ENCODE measurements around the gene MYOD1. TPM values are rescaled to one million over a fixed set of nuclear protein-coding genes. Genes with fewer than 3 reads are reported as not detected.

The MYOD1 gene
- total and polyA plus RNA-seq, 2 of the 13 experiments (the other 11 are each of a cell fraction or from before 2014, with no cell fraction given): not detected

DNA sequence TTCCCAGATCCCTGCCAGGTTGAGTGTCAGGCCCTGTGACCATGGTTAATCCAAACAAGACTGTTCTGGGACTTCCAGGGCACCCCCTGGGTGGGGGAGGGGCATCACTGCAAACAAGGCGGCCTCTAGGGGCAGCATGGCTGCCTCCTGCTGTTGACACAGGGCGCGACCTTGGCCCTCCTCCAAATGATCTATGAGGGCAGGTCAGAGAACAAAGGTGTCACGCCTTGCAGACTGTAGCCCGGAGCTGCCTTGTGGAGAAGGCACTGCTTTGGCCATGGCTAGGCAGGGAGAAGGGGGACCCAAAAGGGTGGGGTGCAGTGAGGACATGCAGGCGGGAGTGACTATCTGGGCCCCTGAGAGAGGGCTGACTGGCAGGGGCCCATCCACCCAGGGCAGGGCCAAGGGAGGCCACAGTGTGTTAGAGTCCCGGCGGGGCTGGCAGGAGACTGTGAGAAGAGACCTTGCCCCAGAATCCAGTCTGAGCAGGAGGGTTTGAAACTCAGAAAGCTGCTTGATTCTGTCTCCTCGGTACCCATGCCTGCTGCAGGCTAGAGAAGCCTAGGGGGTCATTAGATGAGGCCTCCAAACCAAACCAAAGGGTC, 50.8 kb downstream of the MYOD1 start (continued):
- TF ChIP-seq, protein P1, sequence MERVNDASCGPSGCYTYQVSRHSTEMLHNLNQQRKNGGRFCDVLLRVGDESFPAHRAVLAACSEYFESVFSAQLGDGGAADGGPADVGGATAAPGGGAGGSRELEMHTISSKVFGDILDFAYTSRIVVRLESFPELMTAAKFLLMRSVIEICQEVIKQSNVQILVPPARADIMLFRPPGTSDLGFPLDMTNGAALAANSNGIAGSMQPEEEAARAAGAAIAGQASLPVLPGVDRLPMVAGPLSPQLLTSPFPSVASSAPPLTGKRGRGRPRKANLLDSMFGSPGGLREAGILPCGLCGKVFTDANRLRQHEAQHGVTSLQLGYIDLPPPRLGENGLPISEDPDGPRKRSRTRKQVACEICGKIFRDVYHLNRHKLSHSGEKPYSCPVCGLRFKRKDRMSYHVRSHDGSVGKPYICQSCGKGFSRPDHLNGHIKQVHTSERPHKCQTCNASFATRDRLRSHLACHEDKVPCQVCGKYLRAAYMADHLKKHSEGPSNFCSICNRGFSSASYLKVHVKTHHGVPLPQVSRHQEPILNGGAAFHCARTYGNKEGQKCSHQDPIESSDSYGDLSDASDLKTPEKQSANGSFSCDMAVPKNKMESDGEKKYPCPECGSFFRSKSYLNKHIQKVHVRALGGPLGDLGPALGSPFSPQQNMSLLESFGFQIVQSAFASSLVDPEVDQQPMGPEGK (CRISPR knock-in tag; IDR thresholded peaks at IDR 0.05): peak; percentile 95
- TF ChIP-seq DPF2 (CRISPR knock-in tag; IDR thresholded peaks at IDR 0.05; ENCODE audit: borderline replicate concordance, low read depth) (peak; percentile 98), ZNF607 (CRISPR knock-in tag; IDR thresholded peaks at IDR 0.05; ENCODE audit: borderline replicate concordance) (peak; percentile 93), FOSL1 (CRISPR knock-in tag; IDR thresholded peaks at IDR 0.05; ENCODE audit: borderline replicate concordance) (no peak; the same call in 1 of the 2 replicates), IKZF1 (IDR thresholded peaks at IDR 0.05) (no peak), SETDB1 (CRISPR knock-in tag; IDR thresholded peaks at IDR 0.05; ENCODE audit: borderline replicate concordance) (0 out of 2 replicates have a peak, but pooled peaks have one; percentile 36), SAFB2 (CRISPR knock-in tag; IDR thresholded peaks at IDR 0.05; ENCODE audit: borderline replicate concordance, low read depth) (0 out of 2 replicates have a peak, but pooled peaks have one; percentile 50), ZFP82 (CRISPR knock-in tag; IDR thresholded peaks at IDR 0.05; ENCODE audit: borderline replicate concordance) (no peak), NFYC (CRISPR knock-in tag; IDR thresholded peaks at IDR 0.05) (peak; percentile 44; the same call in 1 of the 2 replicates), ZNF263 (CRISPR knock-in tag; IDR thresholded peaks at IDR 0.05) (0 out of 2 replicates have a peak, but pooled peaks have one; percentile 52), KDM5B (CRISPR knock-in tag; IDR thresholded peaks at IDR 0.05; ENCODE audit: borderline replicate concordance) (peak; percentile 81; the same call in 1 of the 2 replicates), ZNF460 (CRISPR knock-in tag; IDR thresholded peaks at IDR 0.05; ENCODE audit: borderline replicate concordance) (no peak; the same call in 1 of the 2 replicates)
- TF ChIP-seq, protein P2, sequence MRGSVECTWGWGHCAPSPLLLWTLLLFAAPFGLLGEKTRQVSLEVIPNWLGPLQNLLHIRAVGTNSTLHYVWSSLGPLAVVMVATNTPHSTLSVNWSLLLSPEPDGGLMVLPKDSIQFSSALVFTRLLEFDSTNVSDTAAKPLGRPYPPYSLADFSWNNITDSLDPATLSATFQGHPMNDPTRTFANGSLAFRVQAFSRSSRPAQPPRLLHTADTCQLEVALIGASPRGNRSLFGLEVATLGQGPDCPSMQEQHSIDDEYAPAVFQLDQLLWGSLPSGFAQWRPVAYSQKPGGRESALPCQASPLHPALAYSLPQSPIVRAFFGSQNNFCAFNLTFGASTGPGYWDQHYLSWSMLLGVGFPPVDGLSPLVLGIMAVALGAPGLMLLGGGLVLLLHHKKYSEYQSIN (CRISPR knock-in tag; IDR thresholded peaks at IDR 0.05; ENCODE audit: borderline replicate concordance): no peak
- TF ChIP-seq, protein P3, sequence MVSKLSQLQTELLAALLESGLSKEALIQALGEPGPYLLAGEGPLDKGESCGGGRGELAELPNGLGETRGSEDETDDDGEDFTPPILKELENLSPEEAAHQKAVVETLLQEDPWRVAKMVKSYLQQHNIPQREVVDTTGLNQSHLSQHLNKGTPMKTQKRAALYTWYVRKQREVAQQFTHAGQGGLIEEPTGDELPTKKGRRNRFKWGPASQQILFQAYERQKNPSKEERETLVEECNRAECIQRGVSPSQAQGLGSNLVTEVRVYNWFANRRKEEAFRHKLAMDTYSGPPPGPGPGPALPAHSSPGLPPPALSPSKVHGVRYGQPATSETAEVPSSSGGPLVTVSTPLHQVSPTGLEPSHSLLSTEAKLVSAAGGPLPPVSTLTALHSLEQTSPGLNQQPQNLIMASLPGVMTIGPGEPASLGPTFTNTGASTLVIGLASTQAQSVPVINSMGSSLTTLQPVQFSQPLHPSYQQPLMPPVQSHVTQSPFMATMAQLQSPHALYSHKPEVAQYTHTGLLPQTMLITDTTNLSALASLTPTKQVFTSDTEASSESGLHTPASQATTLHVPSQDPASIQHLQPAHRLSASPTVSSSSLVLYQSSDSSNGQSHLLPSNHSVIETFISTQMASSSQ (IDR thresholded peaks at IDR 0.05; ENCODE audit: low read depth): peak; percentile 61; the same call in 1 of the 2 replicates
- TF ChIP-seq, protein P3 (CRISPR knock-in tag; IDR thresholded peaks at IDR 0.05; ENCODE audit: borderline replicate concordance): peak; percentile 87
- TF ChIP-seq, protein P4, sequence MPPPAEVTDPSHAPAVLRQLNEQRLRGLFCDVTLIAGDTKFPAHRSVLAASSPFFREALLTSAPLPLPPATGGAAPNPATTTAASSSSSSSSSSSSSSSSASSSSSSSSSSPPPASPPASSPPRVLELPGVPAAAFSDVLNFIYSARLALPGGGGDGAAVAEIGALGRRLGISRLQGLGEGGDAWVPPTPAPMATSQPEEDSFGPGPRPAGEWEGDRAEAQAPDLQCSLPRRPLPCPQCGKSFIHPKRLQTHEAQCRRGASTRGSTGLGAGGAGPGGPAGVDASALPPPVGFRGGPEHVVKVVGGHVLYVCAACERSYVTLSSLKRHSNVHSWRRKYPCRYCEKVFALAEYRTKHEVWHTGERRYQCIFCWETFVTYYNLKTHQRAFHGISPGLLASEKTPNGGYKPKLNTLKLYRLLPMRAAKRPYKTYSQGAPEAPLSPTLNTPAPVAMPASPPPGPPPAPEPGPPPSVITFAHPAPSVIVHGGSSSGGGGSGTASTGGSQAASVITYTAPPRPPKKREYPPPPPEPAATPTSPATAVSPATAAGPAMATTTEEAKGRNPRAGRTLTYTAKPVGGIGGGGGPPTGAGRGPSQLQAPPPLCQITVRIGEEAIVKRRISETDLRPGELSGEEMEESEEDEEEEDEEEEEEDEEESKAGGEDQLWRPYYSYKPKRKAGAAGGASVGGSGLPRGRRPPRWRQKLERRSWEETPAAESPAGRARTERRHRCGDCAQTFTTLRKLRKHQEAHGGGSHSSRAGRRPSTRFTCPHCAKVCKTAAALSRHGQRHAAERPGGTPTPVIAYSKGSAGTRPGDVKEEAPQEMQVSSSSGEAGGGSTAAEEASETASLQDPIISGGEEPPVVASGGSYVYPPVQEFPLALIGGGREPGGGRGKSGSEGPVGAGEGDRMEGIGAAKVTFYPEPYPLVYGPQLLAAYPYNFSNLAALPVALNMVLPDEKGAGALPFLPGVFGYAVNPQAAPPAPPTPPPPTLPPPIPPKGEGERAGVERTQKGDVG (CRISPR knock-in tag; IDR thresholded peaks at IDR 0.05; ENCODE audit: borderline replicate concordance): peak; percentile 43; the same call in 1 of the 2 replicates
- TF ChIP-seq, protein P5, sequence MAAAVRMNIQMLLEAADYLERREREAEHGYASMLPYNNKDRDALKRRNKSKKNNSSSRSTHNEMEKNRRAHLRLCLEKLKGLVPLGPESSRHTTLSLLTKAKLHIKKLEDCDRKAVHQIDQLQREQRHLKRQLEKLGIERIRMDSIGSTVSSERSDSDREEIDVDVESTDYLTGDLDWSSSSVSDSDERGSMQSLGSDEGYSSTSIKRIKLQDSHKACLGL (CRISPR knock-in tag; IDR thresholded peaks at IDR 0.05): peak; percentile 56; the same call in 1 of the 2 replicates
